Measurements from ENCODE around the gene ERBB4.
"Not testable (repeated sequence)": the region's sequence is repeated elsewhere in the genome, so short reads cannot be mapped to it uniquely, and the experiment has no call there.

The ERBB4 gene

GRCh38 chr2:211665299-211665698 is 873.3 kb downstream of the ERBB4 start:
- no peak for DNase-seq

GRCh38 chr2:211664321-211664720 is 874.3 kb downstream of the ERBB4 start:
- no peak for DNase-seq

GRCh38 chr2:211654211-211654780 is 884.3 kb downstream of the ERBB4 start:
- DNase-seq, result no peak

GRCh38 chr2:211652327-211652726 is 886.3 kb downstream of the ERBB4 start:
- DNase-seq, result no peak

- no peak for DNase-seq
These were observed 889.3 kb downstream of the ERBB4 start for GRCh38 chr2:211649331-211649730.

- no peak for DNase-seq
These were observed 907.1 kb downstream of the ERBB4 start for GRCh38 chr2:211631503-211631902.

- no peak for DNase-seq
These were observed 915.5 kb downstream of the ERBB4 start for GRCh38 chr2:211623096-211623495.

- DNase-seq, result no peak
These were observed 917.6 kb downstream of the ERBB4 start for GRCh38 chr2:211620986-211621385.

GRCh38 chr2:211617803-211618202 is 920.8 kb downstream of the ERBB4 start:
- no peak for DNase-seq

- DNase-seq, result no peak
These were observed 927.0 kb downstream of the ERBB4 start for GRCh38 chr2:211611621-211612020.

- DNase-seq, result no peak
These were observed 927.5 kb downstream of the ERBB4 start for GRCh38 chr2:211611061-211611518.

GRCh38 chr2:211609127-211609526 is 929.5 kb downstream of the ERBB4 start:
- no peak for DNase-seq

- no peak for DNase-seq
These were observed 939.5 kb downstream of the ERBB4 start for GRCh38 chr2:211599146-211599545.

GRCh38 chr2:211598238-211598637 is 940.4 kb downstream of the ERBB4 start:
- no peak for DNase-seq

GRCh38 chr2:211592006-211592405 is 946.6 kb downstream of the ERBB4 start:
- not testable (repeated sequence) for DNase-seq

GRCh38 chr2:211591426-211591825 is 947.2 kb downstream of the ERBB4 start:
- DNase-seq, result no peak

- no peak for DNase-seq
These were observed 970.2 kb downstream of the ERBB4 start for GRCh38 chr2:211568439-211568838.

GRCh38 chr2:211564441-211564840 is 974.2 kb downstream of the ERBB4 start:
- DNase-seq, result no peak

- DNase-seq, result no peak
These were observed 993.0 kb downstream of the ERBB4 start for GRCh38 chr2:211545582-211545981.

GRCh38 chr2:211534632-211535031 is 1004.0 kb downstream of the ERBB4 start:
- DNase-seq, result no peak

- DNase-seq, result not testable (repeated sequence)
These were observed 1014.4 kb downstream of the ERBB4 start for GRCh38 chr2:211524248-211524647.

- no peak for DNase-seq
These were observed 1022.1 kb downstream of the ERBB4 start for GRCh38 chr2:211516537-211516936.

- no peak for DNase-seq
These were observed 1024.6 kb downstream of the ERBB4 start for GRCh38 chr2:211514049-211514448.

GRCh38 chr2:211513446-211513845 is 1025.2 kb downstream of the ERBB4 start:
- no peak for DNase-seq

- DNase-seq, result no peak
These were observed 1025.8 kb downstream of the ERBB4 start for GRCh38 chr2:211512806-211513205.
